Activated CD4-positive, alpha-beta T cell treated with anti-CD3 and anti-CD28 coated beads, Interleukin-2, amount 10 ng/mL, durations not matched to agents 7 days and 5 days (primary cell): ENCODE results near the gene REEP6. TPM values are rescaled to one million over a fixed set of nuclear protein-coding genes. Genes with fewer than 3 reads are reported as not detected.
"Not testable (repeated sequence)": the region's sequence is repeated elsewhere in the genome, so short reads cannot be mapped to it uniquely, and the experiment has no call there.

ENCODE experiments used
- CTCF ChIA-PET: fragments of 350-600 bp; sonication (Branson Sonifier 250); formaldehyde crosslinking; loops from one replicate; lab custom pipeline; 2021; ENCODE audit warnings: antibody characterized with exemption; lab: Charles Lee
- POLR2A ChIA-PET: fragments of 350-600 bp; sonication (Branson Sonifier 250); formaldehyde crosslinking; loops from one replicate; lab custom pipeline; 2021; ENCODE audit warnings: antibody characterized with exemption; lab: Charles Lee
- DNase-seq: peaks from one replicate; pipeline ENCODE4 v3.0.0-alpha.2; 2020
- H3K27ac Mint-ChIP-seq: one replicate; pipeline ENCODE4 v1.8.0; 2021; ENCODE audit warnings: mild to moderate bottlenecking, moderate library complexity, mixed read lengths
- H3K27me3 Mint-ChIP-seq: one replicate; pipeline ENCODE4 v1.8.0; 2021; ENCODE audit warnings: mixed read lengths
- H3K36me3 Mint-ChIP-seq: one replicate; pipeline ENCODE4 v1.8.0; 2021; ENCODE audit warnings: low read depth, mixed read lengths
- H3K4me1 Mint-ChIP-seq: one replicate; pipeline ENCODE4 v1.8.0; 2021; ENCODE audit warnings: mixed read lengths
- H3K4me3 Mint-ChIP-seq: one replicate; pipeline ENCODE4 v1.8.0; 2021; ENCODE audit warnings: mild to moderate bottlenecking, moderate library complexity, mixed read lengths
- H3K9me3 Mint-ChIP-seq: one replicate; pipeline ENCODE4 v1.8.0; 2021; ENCODE audit warnings: mixed read lengths
- total RNA-seq, 2 experiments: library from RNA; stranded (reverse); gene quantifications; one replicate each; pipeline ENCODE4 v1.2.3, GENCODE V29; 2021

REEP6 gene
- total RNA-seq, 2 experiments from 2014 or later: 1.6 to 1.8 TPM

GRCh38 chr19:1532003-1532402 lies 41.0 kb downstream of the REEP6 start:
- Mint-ChIP-seq H3K36me3 (no peaks in the 10 kb centered on the region), H3K27ac (no peak overlapping the region), H3K9me3 (no peaks in the 10 kb centered on the region), H3K4me1 (no peaks in the 10 kb centered on the region), H3K4me3 (no peak overlapping the region), H3K27me3 (no peaks in the 10 kb centered on the region)
- no peak for DNase-seq
- ChIA-PET POLR2A (no interaction called here), CTCF (no interaction called here)

- no peaks in the 10 kb centered on the region for H3K36me3 Mint-ChIP-seq
- ChIA-PET CTCF (interaction anchor here (0.6 kb wide), 1 partner anchor 45 kb away, joined by 3 read pairs; no protein-coding TSS in a partner anchor), POLR2A (no interaction called here)
- H3K4me3 Mint-ChIP-seq: no peak overlapping the region
- DNase-seq: no peak
- no peaks in the 10 kb centered on the region for H3K9me3 Mint-ChIP-seq
- no peaks in the 10 kb centered on the region for H3K27me3 Mint-ChIP-seq
- no peaks in the 10 kb centered on the region for H3K4me1 Mint-ChIP-seq
- H3K27ac Mint-ChIP-seq: no peak overlapping the region
Measured at GRCh38 chr19:1533510-1534150, 42.6 kb downstream of the REEP6 start.

- Mint-ChIP-seq H3K4me3 (no peak overlapping the region), H3K36me3 (no peaks in the 10 kb centered on the region), H3K27ac (no peak overlapping the region), H3K27me3 (no peaks in the 10 kb centered on the region), H3K4me1 (no peaks in the 10 kb centered on the region), H3K9me3 (no peaks in the 10 kb centered on the region)
- CTCF ChIA-PET: no interaction called here
- POLR2A ChIA-PET: no interaction called here
- no peak for DNase-seq
Measured at GRCh38 chr19:1534972-1535371, 44.0 kb downstream of the REEP6 start.

- H3K36me3 Mint-ChIP-seq, H3K27me3 Mint-ChIP-seq, POLR2A ChIA-PET, H3K9me3 Mint-ChIP-seq, CTCF ChIA-PET, DNase-seq, H3K4me1 Mint-ChIP-seq, H3K4me3 Mint-ChIP-seq, H3K27ac Mint-ChIP-seq: not testable (repeated sequence)
Measured at GRCh38 chr19:1535699-1536098, 44.7 kb downstream of the REEP6 start.

GRCh38 chr19:1538978-1539377 lies 48.0 kb downstream of the REEP6 start:
- DNase-seq: no peak
- Mint-ChIP-seq H3K9me3 (no peaks in the 10 kb centered on the region), H3K27me3 (peaks cover 11% of the 10 kb centered on the region), H3K27ac (no peak overlapping the region), H3K36me3 (no peaks in the 10 kb centered on the region), H3K4me1 (no peaks in the 10 kb centered on the region), H3K4me3 (no peak overlapping the region)
- ChIA-PET POLR2A (no interaction called here), CTCF (interaction anchor here (0.6 kb wide), 2 partner anchors 13 to 226 kb away, joined by 3 read pairs; no protein-coding TSS in a partner anchor)

GRCh38 chr19:1539749-1540148 lies 48.8 kb downstream of the REEP6 start:
- POLR2A ChIA-PET, DNase-seq, H3K4me3 Mint-ChIP-seq, H3K9me3 Mint-ChIP-seq, CTCF ChIA-PET, H3K27ac Mint-ChIP-seq, H3K4me1 Mint-ChIP-seq, H3K36me3 Mint-ChIP-seq: not testable (repeated sequence)
- peaks cover 13% of the 10 kb centered on the region for H3K27me3 Mint-ChIP-seq

GRCh38 chr19:1540365-1540925 lies 49.5 kb downstream of the REEP6 start:
- no peaks in the 10 kb centered on the region for H3K9me3 Mint-ChIP-seq
- DNase-seq: no peak
- H3K4me3 Mint-ChIP-seq: no peak overlapping the region
- ChIA-PET POLR2A (no interaction called here), CTCF (no interaction called here)
- no peak overlapping the region for H3K27ac Mint-ChIP-seq
- no peaks in the 10 kb centered on the region for H3K4me1 Mint-ChIP-seq
- no peaks in the 10 kb centered on the region for H3K36me3 Mint-ChIP-seq
- peaks cover 13% of the 10 kb centered on the region for H3K27me3 Mint-ChIP-seq

Other genes with a start within 250 kb of the REEP6 start
- gene ATP5F1D, start 249.4 kb upstream of the REEP6 start, total RNA-seq: 100 to 1,000 TPM; 151 to 166 TPM
- 10 to 100 TPM; 58.0 to 65.7 TPM for gene MIDN, start 242.6 kb upstream of the REEP6 start, total RNA-seq
- gene CIRBP, start 221.8 kb upstream of the REEP6 start, total RNA-seq: 100 to 1,000 TPM; 169 to 224 TPM
- 10 to 100 TPM; 47.8 to 51.5 TPM for gene FAM174C, start 215.7 kb upstream of the REEP6 start, total RNA-seq
- not detected for gene EFNA2, start 205.3 kb upstream of the REEP6 start, total RNA-seq
- gene NDUFS7, start 107.3 kb upstream of the REEP6 start, total RNA-seq: 100 to 1,000 TPM in 1 of 2 experiments, 10 to 100 TPM in 1; 99.3 to 103 TPM
- gene GAMT, start 89.6 kb upstream of the REEP6 start, total RNA-seq: 10 to 100 TPM; 23.0 to 25.9 TPM
- 100 to 1,000 TPM; 235 to 241 TPM for gene DAZAP1, start 83.6 kb upstream of the REEP6 start, total RNA-seq
- 1,000 to 10,000 TPM; 1,158 to 1,387 TPM for gene RPS15, start 52.8 kb upstream of the REEP6 start, total RNA-seq
- under 1 TPM; 0.02 to 0.10 TPM for gene APC2, start 41.1 kb upstream of the REEP6 start, total RNA-seq
- 10 to 100 TPM; 33.2 to 40.7 TPM for gene C19orf25, start 12.0 kb upstream of the REEP6 start, total RNA-seq
- 1 to 10 TPM; 3.8 to 4.4 TPM for gene PCSK4, start 831 bp upstream of the REEP6 start, total RNA-seq
- 1 to 10 TPM; 4.2 to 5.4 TPM for gene ADAMTSL5, start 21.8 kb downstream of the REEP6 start, total RNA-seq
- not detected for gene PLK5, start 32.9 kb downstream of the REEP6 start, total RNA-seq
- gene MEX3D, start 77.1 kb downstream of the REEP6 start, total RNA-seq: 10 to 100 TPM in 1 of 2 experiments, 1 to 10 TPM in 1; 10.0 to 12.1 TPM
- 10 to 100 TPM; 76.2 to 93.3 TPM for gene MBD3, start 101.7 kb downstream of the REEP6 start, total RNA-seq
- 100 to 1,000 TPM; 144 to 184 TPM for gene UQCR11, start 114.3 kb downstream of the REEP6 start, total RNA-seq
- 10 to 100 TPM; 84.5 to 85.9 TPM for gene TCF3, start 161.4 kb downstream of the REEP6 start, total RNA-seq